HepG2 (cell line): ENCODE results near the gene ATAD3A. TPM values are rescaled to one million over a fixed set of nuclear protein-coding genes. Genes with fewer than 3 reads are reported as not detected.
"Not testable (repeated sequence)": the region's sequence is repeated elsewhere in the genome, so short reads cannot be mapped to it uniquely, and the experiment has no call there.

ENCODE experiments used
- ATAC-seq: fragments of 200-7000 bp; cut with Tn5 transposase; 3 replicates; pipeline ENCODE4 v1.9.1; 2020; ENCODE audit warnings: mild to moderate bottlenecking, moderate library complexity
- BruUV-seq: library from RNA; stranded (reverse); fragments of 400-500 nt; replicated peaks from 2 replicates; lab custom pipeline; 2021; lab: Mats Ljungman, UMichigan
- CTCF ChIA-PET: fragments of 300-600 bp; formaldehyde crosslinking; extraction: SDS; loops from one replicate; lab custom pipeline; 2021; ENCODE audit warnings: low total read pairs, inconsistent platforms, low intra/inter-chr PET ratio; lab: Yijun Ruan, JAX
- POLR2A ChIA-PET: fragments of 350-600 bp; sonication (Branson Sonifier 250); formaldehyde crosslinking; loops from one replicate; lab custom pipeline; 2020; ENCODE audit warnings: antibody characterized with exemption, inconsistent platforms; lab: Yijun Ruan, JAX
- DNase-seq: peaks from one replicate; pipeline ENCODE4 v3.0.0-alpha.2; 2015; ENCODE audit warnings: low spot score
- FAIRE-seq: peaks from 3 replicates; lab custom pipeline; 2011; peaks lifted over from hg19 to GRCh38; lab: Jason Lieb, UNC
- H2AFZ ChIP-seq: one replicate; pipeline ENCODE4 v1.6.1; 2011; ENCODE audit warnings: low read length, inconsistent platforms
- H3K27ac ChIP-seq: fragments of 300-600 bp; 3 replicates; pipeline ENCODE4 v1.8.0; 2011; ENCODE audit warnings: mixed run types, mild to moderate bottlenecking, mixed read lengths, low read length, inconsistent platforms; ENCODE audit not compliant: insufficient read depth; ENCODE audit errors: extremely low read length
- H3K27me3 ChIP-seq, 2 experiments: fragments of 200-600 bp in 1 of 2; 2 replicates in 1 of 2; 3 replicates in 1 of 2; pipeline versions ENCODE4 v1.6.0 to v1.8.0; 2011; ENCODE audit warnings: low read length in 2 of 2, mild to moderate bottlenecking in 2 of 2, moderate library complexity in 2 of 2, inconsistent platforms in 1 of 2; ENCODE audit not compliant: insufficient read depth in 2 of 2, control insufficient read depth in 1 of 2
- H3K36me3 ChIP-seq, 2 experiments: fragments of 200-600 bp in 1 of 2; replicated peaks in 1 of 2; 2 replicates in 1 of 2; 3 replicates in 1 of 2; pipeline versions ENCODE4 v1.5.1 to v1.8.0; 2011; ENCODE audit warnings: low read length in 2 of 2, inconsistent platforms in 1 of 2; ENCODE audit not compliant: insufficient read depth in 2 of 2, control insufficient read depth in 1 of 2
- H3K4me1 ChIP-seq: 2 replicates; pipeline ENCODE4 v1.5.1; 2012; ENCODE audit warnings: low read length, inconsistent platforms; ENCODE audit not compliant: insufficient read depth
- H3K4me2 ChIP-seq: 2 replicates; pipeline ENCODE4 v1.6.0; 2011; ENCODE audit warnings: low read depth, low read length, inconsistent platforms
- H3K4me3 ChIP-seq, 3 experiments: fragments of 200-600 bp in 1 of 3; sonication (generic), shearing (Covaris generic) in 1 of 3; replicated peaks in 1 of 3; 2 replicates each; pipeline ENCODE4 v1.5.1; 2011 to 2016; ENCODE audit warnings: low read length in 3 of 3, inconsistent platforms in 2 of 3, low read depth in 2 of 3, mild to moderate bottlenecking in 2 of 3, control low read depth in 1 of 3, mixed read lengths in 1 of 3; ENCODE audit not compliant: insufficient read depth in 1 of 3
- H3K79me2 ChIP-seq: one replicate; pipeline ENCODE4 v1.6.1; 2011; ENCODE audit warnings: low read length, inconsistent platforms; ENCODE audit not compliant: insufficient read depth
- H3K9ac ChIP-seq: 2 replicates; pipeline ENCODE4 v1.6.0; 2011; ENCODE audit warnings: mild to moderate bottlenecking, low read depth, low read length, inconsistent platforms; ENCODE audit not compliant: insufficient read depth
- H3K9me3 ChIP-seq: 2 replicates; pipeline ENCODE4 v1.5.1; 2012; ENCODE audit warnings: mild to moderate bottlenecking, low read length
- H4K20me1 ChIP-seq: 2 replicates; pipeline ENCODE4 v1.6.0; 2011; ENCODE audit warnings: inconsistent platforms, mild to moderate bottlenecking, low read length, moderate library complexity; ENCODE audit not compliant: insufficient read depth
- BRCA1 ChIP-seq: sonication (generic); formaldehyde crosslinking; IDR thresholded peaks from 2 replicates; pipeline ENCODE4 v1.4.0; 2020; ENCODE audit warnings: missing genetic modification reagents
- DMTF1 ChIP-seq: sonication (generic); formaldehyde crosslinking; IDR thresholded peaks from 2 replicates; pipeline ENCODE4 v1.4.0; 2020; ENCODE audit warnings: mild to moderate bottlenecking, missing genetic modification reagents
- GTF3A ChIP-seq: sonication (generic); formaldehyde crosslinking; conservative IDR thresholded peaks from 2 replicates; pipeline ENCODE4 v1.4.0; 2020; ENCODE audit warnings: mild to moderate bottlenecking, missing genetic modification reagents
- REPIN1 ChIP-seq: sonication (generic); formaldehyde crosslinking; IDR thresholded peaks from 2 replicates; pipeline ENCODE4 v1.8.0; 2022; ENCODE audit warnings: missing genetic modification reagents, low read depth, mild to moderate bottlenecking, borderline replicate concordance
- SSRP1 ChIP-seq: IDR thresholded peaks from 2 replicates; pipeline ENCODE4 v1.6.1; 2016; ENCODE audit warnings: control low read depth
- WGBS: methylation state at CpG from one replicate; pipeline ENCODE4 v1.1.6; 2017; ENCODE audit warnings: low lambda C conversion rate; 5-methylcytosine and 5-hydroxymethylcytosine counted together
- in situ Hi-C: cut with HindIII; loops from 2 replicates; pipeline ENCODE4 v1.10.0; 2017; ENCODE audit warnings: low pct_unique_long_range_greater_than_20kb; ENCODE audit not compliant: extremely low pct_ligation_motif_present
- intact Hi-C: fragments of 100-400 bp; cut with micrococcal nuclease; formaldehyde crosslinking; loops from one replicate; pipeline ENCODE4 v1.10.0; 2022; ENCODE audit not compliant: unreplicated experiment
- polyA plus RNA-seq, 8 experiments: library from polyadenylated mRNA; depleted of rRNA in 3 of 8; stranded (reverse) in 7 of 8; unstranded in 1 of 8; fragments of >200 nt; fragmentation: Illumina TruSeq in 4 of 8; extraction: Trizol in 4 of 8; gene quantifications; 2 replicates each; pipeline versions ENCODE4 v1.2.1 to v1.2.3, GENCODE V29; 2011 to 2016; ENCODE audit warnings: low read depth in 4 of 8, missing spikeins in 1 of 8, mixed read lengths in 1 of 8; ENCODE audit not compliant: insufficient read depth in 1 of 8
- total RNA-seq, 5 experiments: library from RNA; depleted of rRNA; stranded (reverse); fragments of >200 nt; fragmentation: Illumina TruSeq; extraction: Trizol; gene quantifications; 2 replicates each; pipeline ENCODE4 v1.2.3, GENCODE V29; 2016; ENCODE audit warnings: low read depth in 1 of 5
- TF ChIP-seq, protein P1 (sequence below): sonication (generic); formaldehyde crosslinking; conservative IDR thresholded peaks from 2 replicates; pipeline ENCODE4 v1.5.0; 2020; ENCODE audit warnings: missing genetic modification reagents

The ATAD3A gene
- total and polyA plus RNA-seq, 2 of the 13 experiments (the other 11 are each of a cell fraction or from before 2014, with no cell fraction given) = 10.6 to 49.0 TPM

GRCh38 chr1:1468196-1468985 is 43.6 kb upstream of the ATAD3A start:
- H3K36me3 ChIP-seq, DNase-seq, intact Hi-C loops, H4K20me1 ChIP-seq, ATAC-seq, H3K9ac ChIP-seq, H3K27me3 ChIP-seq, H3K27ac ChIP-seq, H3K79me2 ChIP-seq, H2AFZ ChIP-seq, H3K4me2 ChIP-seq, H3K9me3 ChIP-seq, BruUV-seq, CTCF ChIA-PET, H3K4me3 ChIP-seq, FAIRE-seq, in situ Hi-C loops, POLR2A ChIA-PET: not testable (repeated sequence)
- peaks cover 22% of the 10 kb centered on the region for H3K4me1 ChIP-seq
- 67% methylated on average over 21 of the region's 44 CpGs for WGBS

DNA sequence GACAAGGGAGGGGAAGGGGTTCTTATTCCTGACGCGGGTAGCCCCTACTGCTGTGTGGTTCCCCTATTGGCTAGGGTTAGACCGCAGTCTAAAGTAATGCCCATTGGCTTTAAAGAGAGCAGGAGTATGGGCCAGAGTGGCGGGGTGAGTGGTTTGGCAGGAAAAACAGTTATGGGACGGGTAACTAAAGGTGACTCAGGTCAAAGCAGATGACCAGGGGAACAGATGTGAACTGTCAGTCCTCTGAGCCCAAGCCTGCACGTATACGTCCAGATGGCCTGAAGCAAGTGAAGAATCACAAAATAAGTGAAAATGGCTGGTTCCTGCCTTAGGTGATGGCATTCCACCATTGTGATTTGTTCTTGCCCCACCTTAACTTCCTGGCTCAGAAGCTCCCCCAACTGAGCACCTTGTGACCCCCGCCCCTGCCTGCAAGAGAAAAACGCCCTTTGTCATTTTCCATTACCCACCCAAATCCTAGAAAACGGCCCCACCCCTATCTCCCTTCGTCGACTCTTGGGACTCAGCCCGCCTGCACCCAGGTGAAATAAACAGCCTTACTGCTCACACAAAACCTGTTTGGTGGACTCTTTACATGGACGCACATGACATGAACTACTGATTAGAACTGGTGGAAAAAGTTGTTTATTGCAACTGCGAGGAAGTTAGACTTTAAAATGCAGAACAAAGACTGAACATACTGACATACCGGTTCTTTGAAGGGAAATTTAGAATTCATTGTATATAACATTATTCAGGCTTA is 41.2 kb upstream of the ATAD3A start:
- CTCF ChIA-PET = no interaction called here
- no peaks in the 10 kb centered on the region for H3K9me3 ChIP-seq
- peaks cover 19% of the 10 kb centered on the region for H3K79me2 ChIP-seq
- H4K20me1 ChIP-seq = peaks cover 4% of the 10 kb centered on the region
- TSS peak; percentile 85 for BruUV-seq
- DNase-seq = no peak
- no peaks in the 10 kb centered on the region; a peak in 1 of 5 replicates for H3K27me3 ChIP-seq
- FAIRE-seq = no peak
- intact Hi-C loops = no loop called here
- ATAC-seq = no peak; the same call in 2 of the 3 replicates
- in situ Hi-C loops = no loop called here
- peaks cover 0 to 4% of the 10 kb centered on the region in 2 experiments; a peak in 1 of 5 replicates for H3K36me3 ChIP-seq
- H2AFZ ChIP-seq = no peak overlapping the region
- H3K4me1 ChIP-seq = peaks cover 22% of the 10 kb centered on the region
- POLR2A ChIA-PET = interaction anchor here (1.2 kb wide), 1 partner anchor 96 kb away, joined by 3 read pairs; the partner anchor contains the start of gene AURKAIP1
- H3K9ac ChIP-seq = peak overlapping the region; percentile 72
- 20% methylated on average over 16 of the region's 16 CpGs for WGBS
- peak overlapping the region; percentile 87 for H3K4me2 ChIP-seq
- H3K27ac ChIP-seq = peak overlapping the region; percentile 41
- TF ChIP-seq BRCA1 = 0 out of 2 replicates have a peak, but pooled peaks have one; percentile 28
- 0 out of 2 replicates have a peak, but pooled peaks have one; percentile 4 for TF ChIP-seq REPIN1
- no peak for TF ChIP-seq SSRP1 (CRISPR knock-in tag)
- TF ChIP-seq GTF3A (CRISPR knock-in tag) = 0 out of 2 replicates have a peak, but pooled peaks have one; percentile 19
- no peak for TF ChIP-seq DMTF1
- TF ChIP-seq, protein P1, sequence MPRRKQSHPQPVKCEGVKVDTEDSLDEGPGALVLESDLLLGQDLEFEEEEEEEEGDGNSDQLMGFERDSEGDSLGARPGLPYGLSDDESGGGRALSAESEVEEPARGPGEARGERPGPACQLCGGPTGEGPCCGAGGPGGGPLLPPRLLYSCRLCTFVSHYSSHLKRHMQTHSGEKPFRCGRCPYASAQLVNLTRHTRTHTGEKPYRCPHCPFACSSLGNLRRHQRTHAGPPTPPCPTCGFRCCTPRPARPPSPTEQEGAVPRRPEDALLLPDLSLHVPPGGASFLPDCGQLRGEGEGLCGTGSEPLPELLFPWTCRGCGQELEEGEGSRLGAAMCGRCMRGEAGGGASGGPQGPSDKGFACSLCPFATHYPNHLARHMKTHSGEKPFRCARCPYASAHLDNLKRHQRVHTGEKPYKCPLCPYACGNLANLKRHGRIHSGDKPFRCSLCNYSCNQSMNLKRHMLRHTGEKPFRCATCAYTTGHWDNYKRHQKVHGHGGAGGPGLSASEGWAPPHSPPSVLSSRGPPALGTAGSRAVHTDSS (CRISPR knock-in tag) = no peak
- TF ChIP-seq, all 625 proteins: peak for 3
- peak overlapping the region; percentile 66 to 77 (median 77) for H3K4me3 ChIP-seq
